Heart left ventricle (tissue), 16 donors: Measurements from ENCODE around the gene FSHB. TPM values are rescaled to one million over a fixed set of nuclear protein-coding genes. Genes with fewer than 3 reads are reported as not detected.

Experiments used
- ATAC-seq, 4 donors: fragments of 200-7000 bp; cut with Tn5 transposase; one replicate each; pipeline ENCODE4 v1.9.1; 2020 to 2022; ENCODE audit warnings: moderate library complexity in 4 of 4, mild to moderate bottlenecking in 3 of 4, moderate number of reproducible peaks in 1 of 4
- DNase-seq, 5 donors: peaks; one replicate each; pipeline ENCODE4 v3.0.0-alpha.2; 2020
- H3K27ac ChIP-seq, 12 donors: fragments of 200-600 bp; sonication (generic) in 4 of 12; one replicate each; pipeline versions ENCODE4 v1.5.0 to v1.8.0; 2016 to 2022; ENCODE audit warnings: mild to moderate bottlenecking in 2 of 12
- H3K27me3 ChIP-seq, 9 donors: fragments of 200-600 bp; sonication (generic) in 2 of 9; one replicate each; pipeline versions ENCODE4 v1.5.1 to v1.8.0; 2016 to 2022; ENCODE audit warnings: mild to moderate bottlenecking in 3 of 9
- H3K36me3 ChIP-seq, 9 donors: fragments of 200-600 bp; sonication (generic) in 2 of 9; one replicate each; pipeline versions ENCODE4 v1.5.0 to v1.8.0; 2018 to 2022; ENCODE audit warnings: mild to moderate bottlenecking in 2 of 9
- H3K4me1 ChIP-seq, 12 donors: fragments of 200-600 bp; sonication (generic) in 4 of 12; one replicate each; pipeline versions ENCODE4 v1.5.0 to v1.8.0; 2016 to 2022; ENCODE audit warnings: mild to moderate bottlenecking in 3 of 12
- H3K4me3 ChIP-seq, 12 donors: fragments of 200-600 bp; sonication (generic) in 4 of 12; one replicate each; pipeline versions ENCODE4 v1.5.0 to v1.8.0; 2017 to 2022; ENCODE audit warnings: mild to moderate bottlenecking in 9 of 12, moderate library complexity in 4 of 12
- H3K9me3 ChIP-seq, 12 donors: fragments of 200-600 bp; sonication (generic) in 4 of 12; one replicate each; pipeline versions ENCODE4 v1.5.0 to v1.8.0; 2016 to 2022; ENCODE audit warnings: mild to moderate bottlenecking in 1 of 12
- POLR2A ChIP-seq, 2 donors: fragments of 450-650 bp; IDR thresholded peaks; one replicate each; pipeline ENCODE4 v1.6.1; 2017; ENCODE audit warnings: antibody characterized with exemption in 2 of 2, mild to moderate bottlenecking in 2 of 2, moderate library complexity in 2 of 2
- WGBS, 4 donors: extraction: QIAGEN DNeasy Blood & Tissue Kit in 2 of 4; methylation state at CpG; one replicate each; pipeline versions ENCODE4 v1.1.5 to v1.1.7; 2013 to 2018; 5-methylcytosine and 5-hydroxymethylcytosine counted together
- intact Hi-C, 10 donors: fragments of 100-400 bp; cut with DNase I; formaldehyde crosslinking; loops; one replicate each; pipeline versions ENCODE4 v1.11.1 to v1.14.2; 2022
- long read RNA-seq, 3 donors: library from polyadenylated mRNA; unstranded; transcript quantifications; one replicate each; pipeline ENCODE4 v2.0.0, GENCODE V29; 2020 to 2021
- polyA plus RNA-seq, 2 donors: library from polyadenylated mRNA; stranded (reverse); fragments of 200-250 nt; gene quantifications; one replicate each; pipeline ENCODE4 v1.2.3, GENCODE V29; 2013
- total RNA-seq, 9 donors: library from RNA; depleted of rRNA in 2 of 9; stranded (reverse); fragments of >200 nt in 2 of 9; fragmentation: NEBNext Ultra II Directional in 3 of 9; extraction: Animal tissue kit (Norgen Biotek cat#: 25700) in 3 of 9; gene quantifications; one replicate each; pipeline versions ENCODE4 v1.1.0 to v1.2.4, GENCODE V29; 2016 to 2023
- TF ChIP-seq, protein P1 (sequence below), 12 donors: fragments of 200-600 bp; sonication (generic) in 4 of 12; IDR thresholded peaks; one replicate each; pipeline versions ENCODE4 v1.5.0 to v1.8.0; 2018 to 2022; ENCODE audit warnings: antibody characterized with exemption in 12 of 12, mild to moderate bottlenecking in 5 of 12
- donor health status: ischemic (EF 13 %, LVEDD 7.1; RV severe dilation, severe dysfunction).
- donor health status: healthy with polysubstance abuse.
- donor health status: DM: no; HTN: yes; CAD: no.
- donor health status: DM: no; HTN: no; CAD: no.
- donor health status: ischemic (EF 25% LVEDD 6.9; RV normal size, moderate dysfunction).
- donor health status: ischemic (EF 25% LVEDD 5.7; RV mildly dilated, moderate dysfunction).
- donor health status: healthy.
- donor health status: DM: yes; HTN: yes; CAD: no.
- donor health status: ischemic (EF 35%, LVEDD 5.7; RV mildly dilated, moderate dysfunction).
- donor health status: nonischemic (EF 11% LVEDD 7.7; RV severe dilation, severe dysfunction).
- donor health status: DM: yes; HTN: yes; CAD: no.
- donor health status: PGD.
- donor health status: ischemic (EF 29% LVEDD 5.4; RV normal size, mild dysfunction).
- donor health status: nonischemic (EF 23%, LVEDD 6.1; RV moderate dilation, normal function).

Gene FSHB
- not detected for total RNA-seq
- polyA plus RNA-seq, result not detected
- long read RNA-seq, donor 1, result 0 reads
- long read RNA-seq, donor 2, result 0 reads
- long read RNA-seq, donor 3, result 0 reads

DNA sequence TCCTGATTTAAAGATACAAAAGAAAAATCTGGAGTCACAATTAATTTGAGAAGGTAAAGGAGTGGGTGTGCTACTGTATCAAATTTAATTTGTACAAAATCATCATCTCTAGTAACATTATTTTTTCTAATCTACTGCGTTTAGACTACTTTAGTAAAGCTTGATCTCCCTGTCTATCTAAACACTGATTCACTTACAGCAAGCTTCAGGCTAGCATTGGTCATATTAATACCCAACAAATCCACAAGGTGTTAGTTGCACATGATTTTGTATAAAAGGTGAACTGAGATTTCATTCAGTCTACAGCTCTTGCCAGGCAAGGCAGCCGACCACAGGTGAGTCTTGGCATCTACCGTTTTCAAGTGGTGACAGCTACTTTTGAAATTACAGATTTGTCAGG lies at the start of gene FSHB:
TSS of gene FSHB (plus strand) at position 301 of the 400 bp plus-strand sequence. CDS start 889 bp downstream, outside the sequence.
- intact Hi-C loops, result no loop called here
- Histone ChIP-seq H3K4me1 (no peaks in the 10 kb centered on the region), H3K36me3 (no peaks in the 10 kb centered on the region), H3K27me3 (no peaks in the 10 kb centered on the region), H3K27ac (no peak within 1 kb of the TSS), H3K9me3 (peaks cover 0 to 13% (median 0%) of the 10 kb centered on the region in 12 donors), H3K4me3 (no peak within 1 kb of the TSS)
- WGBS, 4 donors, result 64 to 79% (median 76%) methylated on average over 3 of the region's 3 CpGs
- TF ChIP-seq, protein P1, sequence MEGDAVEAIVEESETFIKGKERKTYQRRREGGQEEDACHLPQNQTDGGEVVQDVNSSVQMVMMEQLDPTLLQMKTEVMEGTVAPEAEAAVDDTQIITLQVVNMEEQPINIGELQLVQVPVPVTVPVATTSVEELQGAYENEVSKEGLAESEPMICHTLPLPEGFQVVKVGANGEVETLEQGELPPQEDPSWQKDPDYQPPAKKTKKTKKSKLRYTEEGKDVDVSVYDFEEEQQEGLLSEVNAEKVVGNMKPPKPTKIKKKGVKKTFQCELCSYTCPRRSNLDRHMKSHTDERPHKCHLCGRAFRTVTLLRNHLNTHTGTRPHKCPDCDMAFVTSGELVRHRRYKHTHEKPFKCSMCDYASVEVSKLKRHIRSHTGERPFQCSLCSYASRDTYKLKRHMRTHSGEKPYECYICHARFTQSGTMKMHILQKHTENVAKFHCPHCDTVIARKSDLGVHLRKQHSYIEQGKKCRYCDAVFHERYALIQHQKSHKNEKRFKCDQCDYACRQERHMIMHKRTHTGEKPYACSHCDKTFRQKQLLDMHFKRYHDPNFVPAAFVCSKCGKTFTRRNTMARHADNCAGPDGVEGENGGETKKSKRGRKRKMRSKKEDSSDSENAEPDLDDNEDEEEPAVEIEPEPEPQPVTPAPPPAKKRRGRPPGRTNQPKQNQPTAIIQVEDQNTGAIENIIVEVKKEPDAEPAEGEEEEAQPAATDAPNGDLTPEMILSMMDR (IDR thresholded peaks at IDR 0.05), result no peak
- no peak for TF ChIP-seq POLR2A (IDR thresholded peaks at IDR 0.05)
- DNase-seq, result no peak
- ATAC-seq, result no peak

DNA sequence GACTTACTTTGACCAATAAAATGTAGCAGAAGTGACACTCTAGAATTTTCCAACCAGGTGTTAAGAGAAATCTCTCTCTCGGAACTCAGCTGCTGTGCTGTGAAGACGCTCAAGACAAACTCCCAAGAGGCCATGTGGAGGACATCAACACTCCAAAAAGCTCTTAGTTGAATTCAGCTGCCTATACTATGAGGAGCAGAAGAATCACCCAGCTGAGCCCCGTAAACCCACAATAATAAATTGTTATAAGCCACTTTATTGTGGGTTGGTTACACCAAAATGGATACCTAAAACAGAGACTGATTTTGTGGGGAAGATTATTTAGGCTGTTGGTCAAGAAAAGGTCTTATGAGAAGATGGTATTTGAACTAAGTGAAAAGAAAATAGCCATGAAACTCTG lies 44.1 kb upstream of the FSHB start:
- H3K36me3 ChIP-seq, result no peaks in the 10 kb centered on the region
- no peak overlapping the region for H3K27ac ChIP-seq
- ATAC-seq, result no peak
- intact Hi-C loops, result no loop called here
- H3K27me3 ChIP-seq, result no peaks in the 10 kb centered on the region
- DNase-seq, result no peak
- no peaks in the 10 kb centered on the region for H3K4me1 ChIP-seq
- peaks cover 0 to 20% (median 0%) of the 10 kb centered on the region in 12 donors for H3K9me3 ChIP-seq
- H3K4me3 ChIP-seq, result no peak overlapping the region
- 79 to 85% (median 84%) methylated on average over 3 of the region's 3 CpGs for WGBS, 4 donors
- TF ChIP-seq POLR2A (IDR thresholded peaks at IDR 0.05), result no peak
- TF ChIP-seq, protein P1 (IDR thresholded peaks at IDR 0.05), result no peak

DNA sequence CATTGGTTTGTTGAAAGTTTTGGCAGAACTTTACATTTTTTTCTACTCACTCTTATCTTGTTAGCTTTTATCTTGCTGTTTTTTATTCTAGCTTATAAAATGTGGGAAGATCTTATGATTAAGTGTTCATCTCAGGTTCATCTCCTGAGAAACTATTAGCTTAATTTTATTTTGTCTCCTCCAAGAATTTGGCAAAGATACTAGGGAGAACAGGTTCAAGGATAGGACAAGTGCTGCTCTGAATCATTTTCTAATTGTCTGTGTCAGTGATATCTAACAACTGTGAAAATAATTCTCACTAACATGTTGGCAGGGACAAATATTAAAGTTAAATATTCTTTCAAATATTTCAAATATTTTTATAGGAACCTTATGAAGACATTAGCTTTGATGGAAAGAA lies 38.2 kb upstream of the FSHB start:
- no peaks in the 10 kb centered on the region for H3K9me3 ChIP-seq
- no peak overlapping the region for H3K4me3 ChIP-seq
- intact Hi-C loops, result loop anchor here in 1 of 10 donors (10.0 kb wide), 1 partner anchor 122 kb away; no protein-coding TSS in a partner anchor
- H3K36me3 ChIP-seq, result no peaks in the 10 kb centered on the region
- ATAC-seq (no peak), DNase-seq (no peak)
- TF ChIP-seq, protein P1 (IDR thresholded peaks at IDR 0.05), result no peak
- TF ChIP-seq POLR2A (IDR thresholded peaks at IDR 0.05), result no peak
- H3K27ac ChIP-seq, result no peak overlapping the region
- no peaks in the 10 kb centered on the region for H3K4me1 ChIP-seq
- H3K27me3 ChIP-seq, result no peaks in the 10 kb centered on the region

DNA sequence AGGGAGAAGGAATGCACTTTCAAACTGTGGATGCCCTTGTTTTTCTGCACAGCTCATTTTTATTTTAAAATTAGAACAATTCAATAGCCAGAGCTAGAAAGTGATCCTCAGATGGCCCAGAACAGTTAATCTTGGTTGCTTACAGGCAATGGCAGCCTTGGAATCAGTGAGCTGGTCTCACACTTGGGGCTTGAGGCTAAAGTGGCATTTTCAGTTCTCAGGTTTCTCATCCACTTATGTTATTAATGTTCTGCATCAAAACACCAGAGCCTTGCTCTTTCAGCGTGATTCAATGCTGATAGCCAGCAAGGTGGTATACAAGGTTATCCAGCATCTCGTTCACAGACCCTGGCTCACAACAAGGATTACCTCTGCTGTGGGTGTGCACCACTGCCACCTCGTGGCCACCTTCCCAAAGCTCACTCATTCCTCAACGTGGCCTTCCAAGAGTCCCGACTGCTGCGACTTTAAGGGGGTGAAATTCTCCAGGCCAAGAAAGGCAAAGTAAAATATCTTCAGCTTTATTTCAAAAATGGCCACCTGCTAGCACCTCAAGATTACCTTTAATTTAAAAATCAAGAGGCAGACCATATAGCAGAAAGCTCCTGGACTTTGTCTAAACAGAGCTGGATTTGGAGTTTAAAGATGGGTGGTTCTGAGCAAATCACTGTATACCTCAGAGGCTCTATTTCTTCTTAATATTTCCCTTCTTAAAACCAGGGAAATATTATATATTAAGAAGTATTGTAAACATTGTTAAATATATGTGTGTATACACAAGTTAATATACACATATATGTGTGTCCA lies 34.2 kb upstream of the FSHB start:
- no peak overlapping the region for H3K27ac ChIP-seq
- peak; percentile 39 to 72 (median 42) for DNase-seq
- no peaks in the 10 kb centered on the region for H3K27me3 ChIP-seq
- H3K36me3 ChIP-seq, result no peaks in the 10 kb centered on the region
- H3K4me3 ChIP-seq, result no peak overlapping the region
- intact Hi-C loops, result loop anchor here in 5 of 10 donors (2.0 to 10.0 kb wide), 4 partner anchors 64 to 764 kb away; no protein-coding TSS in a partner anchor
- ATAC-seq, result peak in 3 of 4 donors; percentile 64 to 92 (median 85)
- TF ChIP-seq, protein P1 (IDR thresholded peaks at IDR 0.05), result peak; percentile 59 to 81 (median 74)
- TF ChIP-seq POLR2A (IDR thresholded peaks at IDR 0.05), result no peak
- peaks cover 0 to 9% (median 0%) of the 10 kb centered on the region in 12 donors for H3K9me3 ChIP-seq
- 5 to 14% (median 9%) methylated on average over 6 of the region's 6 CpGs for WGBS, 4 donors
- H3K4me1 ChIP-seq, result no peaks in the 10 kb centered on the region
